Measurements from ENCODE around the gene C4orf50.

The C4orf50 gene

GRCh38 chr4:6018331-6018730, at the start of gene C4orf50:
Gene C4orf50 (minus strand): TSS chr4:6018431.
- DNase-seq = no peak

- DNase-seq = no peak
Observed at GRCh38 chr4:6065934-6066590, 47.8 kb upstream of the C4orf50 start.

- DNase-seq = no peak
Observed at GRCh38 chr4:6065166-6065565, 46.9 kb upstream of the C4orf50 start.

- no peak for DNase-seq
Observed at GRCh38 chr4:6064383-6064782, 46.2 kb upstream of the C4orf50 start.

- DNase-seq = no peak
Observed at GRCh38 chr4:6063684-6064083, 45.5 kb upstream of the C4orf50 start.

- DNase-seq = no peak
Observed at GRCh38 chr4:6062133-6062532, 43.9 kb upstream of the C4orf50 start.

GRCh38 chr4:6059375-6059805, 41.2 kb upstream of the C4orf50 start:
- DNase-seq = no peak

GRCh38 chr4:6058531-6059374, 40.5 kb upstream of the C4orf50 start:
- DNase-seq = no peak

- DNase-seq = no peak
Observed at GRCh38 chr4:6056976-6057766, 38.9 kb upstream of the C4orf50 start.

GRCh38 chr4:6055436-6055835, 37.2 kb upstream of the C4orf50 start:
- no peak for DNase-seq

GRCh38 chr4:6055030-6055429, 36.8 kb upstream of the C4orf50 start:
- DNase-seq = no peak

GRCh38 chr4:6054162-6054922, 36.1 kb upstream of the C4orf50 start:
- DNase-seq = no peak

GRCh38 chr4:6052679-6053078, 34.4 kb upstream of the C4orf50 start:
- no peak for DNase-seq

GRCh38 chr4:6050551-6050950, 32.3 kb upstream of the C4orf50 start:
- no peak for DNase-seq

- no peak for DNase-seq
Observed at GRCh38 chr4:6049985-6050384, 31.8 kb upstream of the C4orf50 start.

- no peak for DNase-seq
Observed at GRCh38 chr4:6049278-6049677, 31.0 kb upstream of the C4orf50 start.

GRCh38 chr4:6048537-6048936, 30.3 kb upstream of the C4orf50 start:
- DNase-seq = no peak

GRCh38 chr4:6047130-6047673, 29.0 kb upstream of the C4orf50 start:
- no peak for DNase-seq

GRCh38 chr4:6046526-6047129, 28.4 kb upstream of the C4orf50 start:
- no peak for DNase-seq

- no peak for DNase-seq
Observed at GRCh38 chr4:6044805-6045204, 26.6 kb upstream of the C4orf50 start.

GRCh38 chr4:6044276-6044675, 26.0 kb upstream of the C4orf50 start:
- DNase-seq = no peak

GRCh38 chr4:6043843-6044242, 25.6 kb upstream of the C4orf50 start:
- no peak for DNase-seq
